AG10803 (cell line): ENCODE results near the gene OR11H7.

ENCODE experiments used
- DNase-seq: peaks from one replicate; pipeline ENCODE4 v3.0.0; 2010; ENCODE audit warnings: low read depth
- H3K4me3 ChIP-seq: 2 replicates; pipeline ENCODE4 v1.5.1; 2011; ENCODE audit warnings: mild to moderate bottlenecking, low read length, control low read depth
- CTCF ChIP-seq: conservative IDR thresholded peaks from 2 replicates; pipeline ENCODE4 v1.5.1; 2011; ENCODE audit warnings: mild to moderate bottlenecking, low read length, control low read depth, inconsistent platforms

OR11H7 gene

GRCh38 chr14:20228681-20229080 is at the start of gene OR11H7:
OR11H7 (plus strand) TSS chr14:20228981.
- TF ChIP-seq CTCF, result no peak
- no peak for DNase-seq
- no peak within 1 kb of the TSS for H3K4me3 ChIP-seq

GRCh38 chr14:20179218-20179617 is 49.6 kb upstream of the OR11H7 start:
- DNase-seq, result no peak
- H3K4me3 ChIP-seq, result no peak overlapping the region
- no peak for TF ChIP-seq CTCF

GRCh38 chr14:20179880-20180279 is 48.9 kb upstream of the OR11H7 start:
- no peak overlapping the region for H3K4me3 ChIP-seq
- DNase-seq, result no peak
- no peak for TF ChIP-seq CTCF

- TF ChIP-seq CTCF, result no peak
- no peak for DNase-seq
These were observed 48.3 kb upstream of the OR11H7 start for GRCh38 chr14:20180486-20180885.

GRCh38 chr14:20184181-20184580 is 44.6 kb upstream of the OR11H7 start:
- no peak for TF ChIP-seq CTCF
- DNase-seq, result no peak
- H3K4me3 ChIP-seq, result no peak overlapping the region

More at GRCh38 chr14:20180486-20180885, 48.3 kb upstream of the OR11H7 start:
- H3K4me3 ChIP-seq, result no peak overlapping the region

GRCh38 chr14:20190596-20190995 is 38.2 kb upstream of the OR11H7 start, which contains the start of gene OR11G2:
OR11G2 (plus strand) TSS chr14:20190896; CDS start chr14:20197438, 6,542 bp downstream.
- no peak for DNase-seq
- no peak for TF ChIP-seq CTCF
- H3K4me3 ChIP-seq, result no peak within 1 kb of the TSS

GRCh38 chr14:20191396-20191795 is 37.4 kb upstream of the OR11H7 start:
- no peak overlapping the region for H3K4me3 ChIP-seq

More at GRCh38 chr14:20191396-20191795, 37.4 kb upstream of the OR11H7 start:
- no peak for DNase-seq
- TF ChIP-seq CTCF, result no peak
